Liver (tissue), 3 donors: ENCODE results near the gene AOPEP.
A peak's percentile ranks its signal among the peaks of the same experiment; 100 is the strongest.

Experiments
- CTCF ChIP-seq: fragments of 150-350 bp; IDR thresholded peaks from 2 replicates; pipeline ENCODE4 v1.5.1; 2017; ENCODE audit warnings: improper control_type of control experiment, low read depth, low read length; ENCODE audit not compliant: missing input control
- GABPA ChIP-seq, 2 donors: IDR thresholded peaks in 1 of 2; conservative IDR thresholded peaks in 1 of 2; 2 replicates each; pipeline ENCODE4 v1.6.1; 2016; ENCODE audit warnings: antibody characterized with exemption in 2 of 2, mild to moderate bottlenecking in 1 of 2, moderate library complexity in 1 of 2
- RAD21 ChIP-seq, 2 donors: IDR thresholded peaks; 2 replicates each; pipeline ENCODE4 v1.6.1; 2016; ENCODE audit warnings: antibody characterized with exemption in 2 of 2, mild to moderate bottlenecking in 2 of 2
- SP1 ChIP-seq: IDR thresholded peaks from 2 replicates; pipeline ENCODE4 v1.6.1; 2018; ENCODE audit warnings: antibody characterized with exemption, mild to moderate bottlenecking
- TAF1 ChIP-seq: conservative IDR thresholded peaks from 2 replicates; pipeline ENCODE4 v1.6.1; 2016; ENCODE audit warnings: antibody characterized with exemption, mild to moderate bottlenecking
- YY1 ChIP-seq: IDR thresholded peaks from 2 replicates; pipeline ENCODE4 v1.6.1; 2016; ENCODE audit warnings: antibody characterized with exemption, mild to moderate bottlenecking
- TF ChIP-seq, protein P1 (sequence below): IDR thresholded peaks from 2 replicates; pipeline ENCODE4 v1.6.1; 2016; ENCODE audit warnings: antibody characterized with exemption
- TF ChIP-seq, protein P2 (sequence below): IDR thresholded peaks from 2 replicates; pipeline ENCODE4 v1.6.1; 2016; ENCODE audit warnings: antibody characterized with exemption, mild to moderate bottlenecking
- donor health status: healthy.
- donor health status: healthy.

DNA sequence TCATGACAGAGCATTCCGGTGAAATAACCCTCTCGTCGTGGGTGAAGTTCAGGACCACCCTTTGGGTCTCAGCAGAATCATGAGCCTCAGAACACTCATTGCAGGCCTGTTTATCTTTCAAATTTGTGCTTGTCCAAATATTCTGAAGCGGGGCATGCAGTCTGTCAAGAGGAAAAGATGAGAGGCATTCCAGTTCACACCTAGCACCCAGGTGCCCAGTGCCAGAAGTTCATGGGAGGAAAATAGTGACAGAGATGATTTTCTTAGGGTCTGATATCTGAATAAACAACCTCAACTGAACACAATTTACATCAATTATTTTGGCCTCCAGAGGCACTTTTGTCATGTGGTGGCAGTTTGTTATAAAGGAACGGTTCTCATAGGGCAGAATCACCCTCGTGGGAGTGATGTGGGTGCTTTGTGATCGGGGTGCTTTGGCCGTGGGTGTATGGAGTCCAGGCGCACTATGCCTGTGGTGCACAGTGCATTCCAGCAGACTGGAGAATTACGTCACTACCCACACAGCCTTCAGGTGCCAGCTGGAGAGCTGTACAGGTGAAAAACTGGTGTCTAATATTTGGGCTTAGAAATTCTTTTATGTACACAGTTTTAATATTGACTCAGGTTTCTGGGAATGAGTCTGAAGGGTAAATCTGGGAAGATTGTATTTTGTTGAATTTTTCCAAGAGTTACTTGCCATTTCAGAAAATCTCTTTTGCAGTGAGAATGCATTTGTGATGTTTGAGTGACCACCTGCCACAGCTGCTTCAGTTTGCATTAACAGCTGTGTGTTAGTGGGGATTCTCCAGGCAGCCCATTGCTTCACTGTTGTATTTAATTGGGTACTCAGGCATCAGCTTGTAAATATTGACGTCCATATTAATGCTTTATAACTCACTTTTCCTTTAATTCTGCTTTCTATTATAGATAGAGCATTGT, 301.7 kb downstream of the AOPEP start:
- TF ChIP-seq CTCF (no peak), SP1 (peak; percentile 43), TAF1 (no peak), YY1 (peak; percentile 45), GABPA (IDR thresholded peaks at IDR 0.05 in 1 of 2, conservative IDR thresholded peaks at IDR 0.05 in 1 of 2) (no peak), RAD21 (IDR thresholded peaks at IDR 0.05) (peak; percentile 23 to 48)
- TF ChIP-seq, protein P1, sequence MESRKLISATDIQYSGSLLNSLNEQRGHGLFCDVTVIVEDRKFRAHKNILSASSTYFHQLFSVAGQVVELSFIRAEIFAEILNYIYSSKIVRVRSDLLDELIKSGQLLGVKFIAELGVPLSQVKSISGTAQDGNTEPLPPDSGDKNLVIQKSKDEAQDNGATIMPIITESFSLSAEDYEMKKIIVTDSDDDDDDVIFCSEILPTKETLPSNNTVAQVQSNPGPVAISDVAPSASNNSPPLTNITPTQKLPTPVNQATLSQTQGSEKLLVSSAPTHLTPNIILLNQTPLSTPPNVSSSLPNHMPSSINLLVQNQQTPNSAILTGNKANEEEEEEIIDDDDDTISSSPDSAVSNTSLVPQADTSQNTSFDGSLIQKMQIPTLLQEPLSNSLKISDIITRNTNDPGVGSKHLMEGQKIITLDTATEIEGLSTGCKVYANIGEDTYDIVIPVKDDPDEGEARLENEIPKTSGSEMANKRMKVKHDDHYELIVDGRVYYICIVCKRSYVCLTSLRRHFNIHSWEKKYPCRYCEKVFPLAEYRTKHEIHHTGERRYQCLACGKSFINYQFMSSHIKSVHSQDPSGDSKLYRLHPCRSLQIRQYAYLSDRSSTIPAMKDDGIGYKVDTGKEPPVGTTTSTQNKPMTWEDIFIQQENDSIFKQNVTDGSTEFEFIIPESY, result peak; percentile 76
- TF ChIP-seq, protein P2, sequence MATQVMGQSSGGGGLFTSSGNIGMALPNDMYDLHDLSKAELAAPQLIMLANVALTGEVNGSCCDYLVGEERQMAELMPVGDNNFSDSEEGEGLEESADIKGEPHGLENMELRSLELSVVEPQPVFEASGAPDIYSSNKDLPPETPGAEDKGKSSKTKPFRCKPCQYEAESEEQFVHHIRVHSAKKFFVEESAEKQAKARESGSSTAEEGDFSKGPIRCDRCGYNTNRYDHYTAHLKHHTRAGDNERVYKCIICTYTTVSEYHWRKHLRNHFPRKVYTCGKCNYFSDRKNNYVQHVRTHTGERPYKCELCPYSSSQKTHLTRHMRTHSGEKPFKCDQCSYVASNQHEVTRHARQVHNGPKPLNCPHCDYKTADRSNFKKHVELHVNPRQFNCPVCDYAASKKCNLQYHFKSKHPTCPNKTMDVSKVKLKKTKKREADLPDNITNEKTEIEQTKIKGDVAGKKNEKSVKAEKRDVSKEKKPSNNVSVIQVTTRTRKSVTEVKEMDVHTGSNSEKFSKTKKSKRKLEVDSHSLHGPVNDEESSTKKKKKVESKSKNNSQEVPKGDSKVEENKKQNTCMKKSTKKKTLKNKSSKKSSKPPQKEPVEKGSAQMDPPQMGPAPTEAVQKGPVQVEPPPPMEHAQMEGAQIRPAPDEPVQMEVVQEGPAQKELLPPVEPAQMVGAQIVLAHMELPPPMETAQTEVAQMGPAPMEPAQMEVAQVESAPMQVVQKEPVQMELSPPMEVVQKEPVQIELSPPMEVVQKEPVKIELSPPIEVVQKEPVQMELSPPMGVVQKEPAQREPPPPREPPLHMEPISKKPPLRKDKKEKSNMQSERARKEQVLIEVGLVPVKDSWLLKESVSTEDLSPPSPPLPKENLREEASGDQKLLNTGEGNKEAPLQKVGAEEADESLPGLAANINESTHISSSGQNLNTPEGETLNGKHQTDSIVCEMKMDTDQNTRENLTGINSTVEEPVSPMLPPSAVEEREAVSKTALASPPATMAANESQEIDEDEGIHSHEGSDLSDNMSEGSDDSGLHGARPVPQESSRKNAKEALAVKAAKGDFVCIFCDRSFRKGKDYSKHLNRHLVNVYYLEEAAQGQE, result peak; percentile 43
